Testis (tissue), 3 donors: ENCODE measurements around the gene LEPROT. TPM values are rescaled to one million over a fixed set of nuclear protein-coding genes. Genes with fewer than 3 reads are reported as not detected.

Source experiments
- DNase-seq: peaks from one replicate; pipeline ENCODE4 v3.0.0-alpha.2; 2019
- H3K27ac ChIP-seq, 2 donors: fragments of 200-600 bp; sonication (generic); one replicate each; pipeline ENCODE4 v1.5.1; 2019
- H3K27me3 ChIP-seq: fragments of 200-600 bp; sonication (generic); one replicate; pipeline ENCODE4 v1.5.1; 2019
- H3K36me3 ChIP-seq: fragments of 200-600 bp; sonication (generic); one replicate; pipeline ENCODE4 v1.5.1; 2017; ENCODE audit warnings: low read depth; ENCODE audit errors: missing control alignments
- H3K4me1 ChIP-seq: fragments of 200-600 bp; sonication (generic); one replicate; pipeline ENCODE4 v1.5.1; 2019
- H3K4me3 ChIP-seq, 2 donors: fragments of 200-600 bp; sonication (generic); one replicate each; pipeline ENCODE4 v1.5.1; 2017 to 2019
- H3K9me3 ChIP-seq: fragments of 200-600 bp; sonication (generic); one replicate; pipeline ENCODE4 v1.5.1; 2017
- POLR2A ChIP-seq: fragments of 450-650 bp; IDR thresholded peaks from one replicate; pipeline ENCODE4 v1.6.1; 2017; ENCODE audit warnings: antibody characterized with exemption, mild to moderate bottlenecking, moderate library complexity
- WGBS, 2 donors: methylation state at CpG; one replicate each; pipeline ENCODE4 v1.1.5; 2018; 5-methylcytosine and 5-hydroxymethylcytosine counted together
- intact Hi-C: fragments of 100-400 bp; cut with DNase I; formaldehyde crosslinking; loops from one replicate; pipeline ENCODE4 v1.15.1; 2023; ENCODE audit warnings: low total_unique reads
- polyA plus RNA-seq: library from polyadenylated mRNA; stranded (reverse); fragments of 350-450 nt; fragmentation: Illumina TruSeq; extraction: RNeasy Lipid Tissue Mini Kit (QIAGEN cat#74804); gene quantifications from one replicate; pipeline ENCODE4 v1.2.3, GENCODE V29; 2014; ENCODE audit warnings: low read depth, low replicate concordance; ENCODE audit not compliant: insufficient read depth
- total RNA-seq, 2 donors: library from RNA; depleted of rRNA; stranded (reverse); fragments of >200 nt; gene quantifications; one replicate each; pipeline ENCODE4 v1.2.3, GENCODE V29; 2016
- TF ChIP-seq, protein P1 (sequence below), 3 experiments: fragments of 450-650 bp in 2 of 3; fragments of 200-600 bp in 1 of 3; sonication (generic) in 1 of 3; IDR thresholded peaks; one replicate each; pipeline ENCODE4 v1.5.1; 2016 to 2019; ENCODE audit warnings: antibody characterized with exemption in 3 of 3, mild to moderate bottlenecking in 2 of 3, moderate library complexity in 1 of 3

LEPROT gene
- total and polyA plus RNA-seq, 3 donors from 2014 or later: 38.0 to 58.0 (median 55.0) TPM

DNA sequence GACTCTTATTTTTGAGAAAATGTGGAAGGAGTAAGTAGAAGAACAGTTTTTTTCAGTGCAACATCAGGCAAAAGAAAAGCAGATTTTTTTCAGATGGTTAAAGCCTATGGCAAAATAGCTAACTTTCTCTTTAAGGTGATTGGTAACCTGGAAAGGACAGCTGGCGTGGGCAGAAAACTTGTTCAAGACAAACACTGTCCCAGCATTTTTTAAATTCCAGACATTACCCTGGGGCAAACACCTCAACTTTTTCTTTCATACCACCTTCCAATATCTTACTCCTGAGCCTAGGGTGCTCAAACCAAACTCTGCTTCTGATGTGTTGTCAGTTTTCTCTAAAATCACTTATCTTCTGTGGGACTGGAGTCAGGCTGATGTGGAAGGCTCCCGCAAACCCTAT is 2.7 kb upstream of the LEPROT start:
- no peak for DNase-seq
- no peaks in the 10 kb centered on the region for H3K36me3 ChIP-seq
- intact Hi-C loops: no loop called here
- WGBS, 2 donors: 76 to 77% methylated on average over 2 of the region's 2 CpGs
- no peak overlapping the region for H3K4me3 ChIP-seq
- no peaks in the 10 kb centered on the region for H3K27me3 ChIP-seq
- no peak overlapping the region for H3K27ac ChIP-seq
- H3K4me1 ChIP-seq: peaks cover 10% of the 10 kb centered on the region
- no peak for TF ChIP-seq POLR2A
- TF ChIP-seq, protein P1, sequence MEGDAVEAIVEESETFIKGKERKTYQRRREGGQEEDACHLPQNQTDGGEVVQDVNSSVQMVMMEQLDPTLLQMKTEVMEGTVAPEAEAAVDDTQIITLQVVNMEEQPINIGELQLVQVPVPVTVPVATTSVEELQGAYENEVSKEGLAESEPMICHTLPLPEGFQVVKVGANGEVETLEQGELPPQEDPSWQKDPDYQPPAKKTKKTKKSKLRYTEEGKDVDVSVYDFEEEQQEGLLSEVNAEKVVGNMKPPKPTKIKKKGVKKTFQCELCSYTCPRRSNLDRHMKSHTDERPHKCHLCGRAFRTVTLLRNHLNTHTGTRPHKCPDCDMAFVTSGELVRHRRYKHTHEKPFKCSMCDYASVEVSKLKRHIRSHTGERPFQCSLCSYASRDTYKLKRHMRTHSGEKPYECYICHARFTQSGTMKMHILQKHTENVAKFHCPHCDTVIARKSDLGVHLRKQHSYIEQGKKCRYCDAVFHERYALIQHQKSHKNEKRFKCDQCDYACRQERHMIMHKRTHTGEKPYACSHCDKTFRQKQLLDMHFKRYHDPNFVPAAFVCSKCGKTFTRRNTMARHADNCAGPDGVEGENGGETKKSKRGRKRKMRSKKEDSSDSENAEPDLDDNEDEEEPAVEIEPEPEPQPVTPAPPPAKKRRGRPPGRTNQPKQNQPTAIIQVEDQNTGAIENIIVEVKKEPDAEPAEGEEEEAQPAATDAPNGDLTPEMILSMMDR (IDR thresholded peaks at IDR 0.05): no peak
- no peaks in the 10 kb centered on the region for H3K9me3 ChIP-seq

DNA sequence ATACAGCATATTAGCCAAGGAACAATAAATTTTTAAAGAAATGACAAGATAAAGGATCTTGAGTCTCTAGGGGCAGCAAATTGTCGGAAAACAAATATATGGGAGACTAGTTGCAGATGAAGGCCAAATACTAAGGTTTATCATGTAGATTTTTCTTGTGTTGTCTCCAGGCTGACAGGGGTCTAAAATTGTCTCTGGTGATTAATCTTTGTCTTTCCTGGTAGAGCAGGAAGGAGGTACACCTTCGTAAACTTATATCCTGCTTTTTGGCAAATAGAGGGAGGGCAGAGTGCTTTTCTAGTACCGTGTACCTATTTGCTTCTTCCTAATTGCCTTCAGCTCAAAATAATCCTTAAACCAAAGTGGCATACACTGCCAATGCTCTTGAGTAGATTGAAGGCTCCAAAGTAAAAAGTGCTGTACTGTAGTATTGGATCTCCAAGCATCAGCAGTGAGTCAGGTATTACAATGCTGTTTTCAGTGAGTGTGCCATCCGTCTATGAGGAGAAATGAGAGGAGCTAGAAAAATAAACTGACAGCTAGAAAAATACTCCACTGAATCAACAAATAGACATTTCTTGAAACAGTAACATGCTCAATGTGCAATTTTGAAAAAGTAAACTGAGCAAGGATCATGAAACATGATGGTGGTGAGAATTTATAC is 1.8 kb upstream of the LEPROT start:
- Histone ChIP-seq H3K27ac (no peak overlapping the region), H3K27me3 (no peaks in the 10 kb centered on the region), H3K9me3 (no peaks in the 10 kb centered on the region), H3K4me1 (peaks cover 20% of the 10 kb centered on the region), H3K4me3 (no peak overlapping the region), H3K36me3 (no peaks in the 10 kb centered on the region)
- no peak for DNase-seq
- intact Hi-C loops: no loop called here
- no peak for TF ChIP-seq POLR2A
- TF ChIP-seq, protein P1 (IDR thresholded peaks at IDR 0.05): no peak
- WGBS, 2 donors: 66 to 87% methylated on average over 4 of the region's 4 CpGs

DNA sequence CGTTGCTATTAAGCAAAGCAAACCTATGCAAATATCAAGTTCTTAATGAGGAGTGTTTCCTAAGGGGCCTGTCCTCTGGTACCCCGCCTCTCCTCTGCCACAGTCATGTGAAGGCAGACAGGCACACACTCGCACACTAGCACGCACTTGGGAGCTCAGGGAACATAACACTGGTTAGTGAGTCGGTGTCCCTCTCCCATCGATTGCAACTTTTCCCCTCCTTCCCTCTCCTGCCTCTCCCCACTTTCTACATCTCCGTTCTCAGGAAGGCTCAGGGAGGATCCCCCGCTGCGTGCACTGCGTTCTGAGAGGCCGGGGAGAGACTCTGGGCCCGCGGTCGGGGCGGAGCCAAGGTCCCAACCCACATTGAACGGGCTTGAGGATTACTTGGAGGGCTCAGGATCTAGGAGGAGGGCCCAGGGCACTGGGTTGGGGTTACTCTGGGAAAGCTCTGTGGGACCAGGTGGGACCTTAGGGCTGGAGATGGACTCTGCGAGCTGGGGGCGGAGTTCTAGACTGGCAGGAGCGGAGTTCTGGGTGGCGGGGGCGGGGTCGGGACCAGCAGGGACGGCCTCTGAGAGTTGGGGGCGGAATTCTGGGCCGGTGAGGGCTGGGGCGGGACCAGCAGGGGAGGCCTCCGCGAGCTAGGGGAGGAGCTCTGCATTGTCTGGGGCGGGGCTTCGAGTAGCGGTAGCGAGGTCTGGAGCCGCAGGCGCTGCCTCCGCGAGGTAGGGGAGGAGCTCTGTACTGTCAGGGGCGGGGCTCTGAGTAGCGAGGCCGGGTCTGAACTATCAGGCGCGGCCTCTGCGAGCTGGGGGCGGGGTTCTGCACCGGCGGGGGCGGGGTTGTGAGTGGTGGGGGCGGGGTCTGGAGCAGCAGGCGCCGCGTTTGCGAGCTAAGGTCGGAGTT is 533 bp upstream of the LEPROT start:
- Histone ChIP-seq H3K4me1 (peaks cover 25% of the 10 kb centered on the region), H3K36me3 (no peaks in the 10 kb centered on the region), H3K9me3 (no peaks in the 10 kb centered on the region), H3K4me3 (peak overlapping the region; percentile 67 to 94), H3K27me3 (no peaks in the 10 kb centered on the region), H3K27ac (peak overlapping the region; percentile 94 to 98)
- 0% methylated on average over 16 to 44 of the region's 52 CpGs for WGBS, 2 donors
- DNase-seq: peak; percentile 99
- intact Hi-C loops: no loop called here
- TF ChIP-seq, protein P1 (IDR thresholded peaks at IDR 0.05): no peak
- TF ChIP-seq POLR2A: no peak

DNA sequence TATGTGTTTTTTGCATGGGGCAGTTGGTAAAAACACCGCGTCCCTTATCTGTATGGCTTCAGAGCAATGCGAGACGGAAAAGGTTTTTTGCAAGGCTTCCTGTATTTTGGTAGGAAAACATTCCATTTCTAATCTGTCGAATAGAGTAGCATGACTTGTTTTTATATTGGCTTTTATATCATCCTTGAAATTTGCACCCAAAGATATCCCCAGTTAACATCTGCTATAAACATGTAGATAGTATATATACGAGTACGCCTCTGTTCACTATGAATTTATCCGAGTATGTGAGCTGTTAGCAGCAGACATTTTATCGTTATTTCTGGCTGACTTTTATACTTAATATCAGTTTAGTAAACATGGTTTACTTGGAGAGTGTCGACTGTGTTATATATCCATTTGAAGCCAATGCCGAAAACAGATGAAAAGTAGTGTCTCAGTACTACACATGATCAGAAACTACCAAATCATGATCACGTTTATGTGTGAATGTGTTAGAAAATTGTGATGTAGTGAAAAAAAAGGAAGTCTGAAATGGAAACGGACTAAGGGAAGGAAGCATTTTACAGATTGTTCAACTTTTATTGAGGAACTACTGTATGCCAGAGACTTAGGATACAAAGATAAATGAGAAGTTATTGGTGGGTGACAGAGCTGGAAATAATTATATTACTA is 1.0 kb downstream of the LEPROT start:
- Histone ChIP-seq H3K36me3 (no peaks in the 10 kb centered on the region), H3K9me3 (no peaks in the 10 kb centered on the region), H3K4me1 (peaks cover 25% of the 10 kb centered on the region), H3K27ac (peak overlapping the region; percentile 94 to 98), H3K27me3 (no peaks in the 10 kb centered on the region), H3K4me3 (peak overlapping the region; percentile 67 to 94)
- intact Hi-C loops: no loop called here
- WGBS, 2 donors: 2% methylated on average over 13 of the region's 13 CpGs
- no peak for DNase-seq
- TF ChIP-seq, protein P1 (IDR thresholded peaks at IDR 0.05): no peak
- no peak for TF ChIP-seq POLR2A
